ENCODE data around the gene MON1A. TPM values are rescaled to one million over a fixed set of nuclear protein-coding genes. Genes with fewer than 3 reads are reported as not detected.

MON1A gene
- total RNA-seq, 2 experiments from 2014 or later = 0.85 to 1.3 TPM

DNA sequence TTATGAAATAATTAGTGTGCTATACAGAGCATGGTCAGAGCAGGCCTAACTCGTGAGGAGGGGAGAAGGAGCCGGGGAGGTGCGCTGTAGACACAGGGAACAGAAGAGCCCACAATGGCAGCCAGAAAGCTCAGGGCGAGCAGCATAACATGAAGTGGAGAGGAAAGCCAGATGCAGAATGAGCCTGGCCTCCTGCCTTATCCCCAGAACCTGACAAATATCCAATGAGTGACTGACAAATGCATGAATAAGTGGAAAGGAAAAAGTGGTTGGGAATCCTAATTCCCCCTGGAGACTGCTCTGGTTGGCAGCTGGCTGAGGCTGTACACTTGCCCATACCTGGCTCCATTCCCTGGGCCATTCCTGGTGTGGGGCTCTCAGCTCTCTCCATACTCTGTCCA lies 16.7 kb downstream of the MON1A start:
- H3K4me3 Mint-ChIP-seq = no peak overlapping the region
- H3K36me3 Mint-ChIP-seq (ENCODE audit: low read depth) = peaks cover 38% of the 10 kb centered on the region
- H3K27me3 Mint-ChIP-seq = no peaks in the 10 kb centered on the region
- H3K9me3 ChIP-seq (ENCODE audit: control insufficient read depth in 1 of 2, insufficient read depth in 1 of 2, low read length in 2 of 2) = no peaks in the 10 kb centered on the region
- CTCF ChIA-PET = no interaction called here
- H3K4me1 ChIP-seq (ENCODE audit: insufficient read depth, low read length) = no peaks in the 10 kb centered on the region
- H3K4me3 ChIP-seq (ENCODE audit: low read length) = no peak overlapping the region
- H3K9me3 Mint-ChIP-seq = no peaks in the 10 kb centered on the region
- H3K27ac Mint-ChIP-seq = no peak overlapping the region
- H3K4me1 Mint-ChIP-seq (ENCODE audit: low read depth) = no peaks in the 10 kb centered on the region
- POLR2A ChIA-PET = no interaction called here
- H3K27me3 ChIP-seq (ENCODE audit: control insufficient read depth in 1 of 2, insufficient read depth in 2 of 2, low read length in 2 of 2) = no peaks in the 10 kb centered on the region
- no peak for DNase-seq
- H3K27ac ChIP-seq (ENCODE audit: low read depth in 1 of 2, low read length in 2 of 2) = no peak overlapping the region
- H3K36me3 ChIP-seq (ENCODE audit: insufficient read depth, low read length) = peaks cover 41% of the 10 kb centered on the region
- intact Hi-C loops (cut with DNase I, micrococcal nuclease) = loop anchor here in 1 of 2 experiments (5.0 kb wide), 1 partner anchor 41 kb away; no protein-coding TSS in a partner anchor
- TF ChIP-seq, protein P1, sequence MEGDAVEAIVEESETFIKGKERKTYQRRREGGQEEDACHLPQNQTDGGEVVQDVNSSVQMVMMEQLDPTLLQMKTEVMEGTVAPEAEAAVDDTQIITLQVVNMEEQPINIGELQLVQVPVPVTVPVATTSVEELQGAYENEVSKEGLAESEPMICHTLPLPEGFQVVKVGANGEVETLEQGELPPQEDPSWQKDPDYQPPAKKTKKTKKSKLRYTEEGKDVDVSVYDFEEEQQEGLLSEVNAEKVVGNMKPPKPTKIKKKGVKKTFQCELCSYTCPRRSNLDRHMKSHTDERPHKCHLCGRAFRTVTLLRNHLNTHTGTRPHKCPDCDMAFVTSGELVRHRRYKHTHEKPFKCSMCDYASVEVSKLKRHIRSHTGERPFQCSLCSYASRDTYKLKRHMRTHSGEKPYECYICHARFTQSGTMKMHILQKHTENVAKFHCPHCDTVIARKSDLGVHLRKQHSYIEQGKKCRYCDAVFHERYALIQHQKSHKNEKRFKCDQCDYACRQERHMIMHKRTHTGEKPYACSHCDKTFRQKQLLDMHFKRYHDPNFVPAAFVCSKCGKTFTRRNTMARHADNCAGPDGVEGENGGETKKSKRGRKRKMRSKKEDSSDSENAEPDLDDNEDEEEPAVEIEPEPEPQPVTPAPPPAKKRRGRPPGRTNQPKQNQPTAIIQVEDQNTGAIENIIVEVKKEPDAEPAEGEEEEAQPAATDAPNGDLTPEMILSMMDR (IDR thresholded peaks at IDR 0.05) = no peak
- ATAC-seq (ENCODE audit: poor library complexity) = no peak

DNA sequence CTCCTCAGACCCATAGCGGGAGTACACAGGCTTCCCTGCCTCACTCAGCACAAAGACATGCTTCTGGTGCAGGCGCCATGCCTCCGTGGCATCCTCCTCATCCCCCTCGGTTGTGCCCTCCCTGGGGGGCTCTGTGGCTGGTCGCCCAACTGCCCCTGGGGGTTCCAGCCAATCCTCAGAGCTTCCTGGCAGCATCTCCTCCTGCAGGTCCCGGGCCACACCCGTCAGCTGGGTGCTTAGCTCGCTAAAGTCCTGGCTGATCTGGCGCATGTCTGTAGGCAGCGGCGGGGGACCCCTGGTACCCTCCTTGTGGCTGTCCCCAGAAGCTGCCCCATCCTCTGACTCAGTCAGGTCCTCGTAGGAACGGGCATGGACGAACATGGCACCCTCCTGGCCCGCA lies 18.0 kb downstream of the MON1A start:
- Mint-ChIP-seq H3K9me3 (no peaks in the 10 kb centered on the region), H3K4me1 (ENCODE audit: low read depth) (peaks cover 8% of the 10 kb centered on the region), H3K27ac (no peak overlapping the region), H3K36me3 (ENCODE audit: low read depth) (peaks cover 38% of the 10 kb centered on the region), H3K4me3 (no peak overlapping the region), H3K27me3 (no peaks in the 10 kb centered on the region)
- Histone ChIP-seq H3K4me3 (ENCODE audit: low read length) (no peak overlapping the region), H3K27ac (ENCODE audit: low read depth in 1 of 2, low read length in 2 of 2) (no peak overlapping the region), H3K9me3 (ENCODE audit: control insufficient read depth in 1 of 2, insufficient read depth in 1 of 2, low read length in 2 of 2) (no peaks in the 10 kb centered on the region), H3K27me3 (ENCODE audit: control insufficient read depth in 1 of 2, insufficient read depth in 2 of 2, low read length in 2 of 2) (no peaks in the 10 kb centered on the region), H3K36me3 (ENCODE audit: insufficient read depth, low read length) (peaks cover 38% of the 10 kb centered on the region), H3K4me1 (ENCODE audit: insufficient read depth, low read length) (peaks cover 5% of the 10 kb centered on the region)
- POLR2A ChIA-PET = no interaction called here
- ATAC-seq (ENCODE audit: poor library complexity) (no peak), DNase-seq (no peak)
- CTCF ChIA-PET = no interaction called here
- intact Hi-C loops (cut with DNase I, micrococcal nuclease) = loop anchor here in 1 of 2 experiments (5.0 kb wide), 1 partner anchor 39 kb away; no protein-coding TSS in a partner anchor
- TF ChIP-seq, protein P1 (IDR thresholded peaks at IDR 0.05) = no peak

DNA sequence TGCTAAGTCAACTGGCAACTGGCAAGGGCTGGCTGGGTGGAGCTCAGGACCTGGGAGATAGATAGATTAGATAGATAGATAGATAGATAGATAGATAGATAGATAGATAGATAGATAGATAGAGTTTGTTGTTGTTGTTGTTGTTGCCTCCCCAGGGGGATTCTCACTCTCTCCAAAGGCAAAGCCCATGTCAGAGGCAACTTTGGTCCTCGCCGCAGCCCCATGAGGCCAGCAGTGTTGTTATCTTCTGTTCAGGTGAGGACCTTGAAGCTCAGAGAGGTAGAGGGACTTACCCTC lies 18.5 kb downstream of the MON1A start:
- H3K9me3 Mint-ChIP-seq = no peaks in the 10 kb centered on the region
- Histone ChIP-seq H3K27me3 (ENCODE audit: control insufficient read depth in 1 of 2, insufficient read depth in 2 of 2, low read length in 2 of 2) (no peaks in the 10 kb centered on the region), H3K9me3 (ENCODE audit: control insufficient read depth in 1 of 2, insufficient read depth in 1 of 2, low read length in 2 of 2) (no peaks in the 10 kb centered on the region), H3K27ac (ENCODE audit: low read depth in 1 of 2, low read length in 2 of 2) (no peak overlapping the region), H3K4me3 (ENCODE audit: low read length) (no peak overlapping the region), H3K4me1 (ENCODE audit: insufficient read depth, low read length) (peaks cover 10% of the 10 kb centered on the region), H3K36me3 (ENCODE audit: insufficient read depth, low read length) (peaks cover 38% of the 10 kb centered on the region)
- ATAC-seq (ENCODE audit: poor library complexity) = no peak
- H3K36me3 Mint-ChIP-seq (ENCODE audit: low read depth) = peaks cover 38% of the 10 kb centered on the region
- no peak overlapping the region for H3K27ac Mint-ChIP-seq
- POLR2A ChIA-PET = no interaction called here
- H3K4me3 Mint-ChIP-seq = no peak overlapping the region
- H3K4me1 Mint-ChIP-seq (ENCODE audit: low read depth) = peaks cover 14% of the 10 kb centered on the region
- DNase-seq = no peak
- CTCF ChIA-PET = no interaction called here
- TF ChIP-seq, protein P1 (IDR thresholded peaks at IDR 0.05) = no peak
- intact Hi-C loops (cut with DNase I, micrococcal nuclease) = loop anchor here in 1 of 2 experiments (5.0 kb wide), 1 partner anchor 39 kb away; no protein-coding TSS in a partner anchor
- H3K27me3 Mint-ChIP-seq = no peaks in the 10 kb centered on the region

Measured in CD4-positive, alpha-beta T cell (primary cell).